WTC11 (cell line): ENCODE measurements around the gene VAV2. TPM values are rescaled to one million over a fixed set of nuclear protein-coding genes. Genes with fewer than 3 reads are reported as not detected.

Source experiments
- ATAC-seq: fragments of 200-7000 bp; cut with Tn5 transposase; 2 replicates; pipeline ENCODE4 v1.10.0; 2021; ENCODE audit warnings: mild to moderate bottlenecking, moderate library complexity
- CTCF ChIA-PET: fragments of 300-600 bp; sonication (Branson Sonifier 250); formaldehyde crosslinking; loops from one replicate; lab custom pipeline; 2021; ENCODE audit warnings: antibody characterized with exemption; lab: Charles Lee
- POLR2A ChIA-PET: fragments of 350-600 bp; sonication (Branson Sonifier 250); formaldehyde crosslinking; loops from one replicate; lab custom pipeline; 2021; ENCODE audit warnings: antibody characterized with exemption; lab: Charles Lee
- DNase-seq: peaks from one replicate; pipeline ENCODE4 v3.0.0; 2021; ENCODE audit warnings: low spot score
- H3K27ac Mint-ChIP-seq: 2 replicates; pipeline ENCODE4 v1.8.0; 2021; ENCODE audit warnings: mixed read lengths
- H3K27me3 Mint-ChIP-seq: 2 replicates; pipeline ENCODE4 v1.8.0; 2021; ENCODE audit warnings: low read depth, mild to moderate bottlenecking, moderate library complexity, mixed read lengths
- H3K36me3 Mint-ChIP-seq: 2 replicates; pipeline ENCODE4 v1.8.0; 2021; ENCODE audit warnings: mixed read lengths
- H3K4me1 Mint-ChIP-seq: 2 replicates; pipeline ENCODE4 v1.8.0; 2022; ENCODE audit warnings: mixed read lengths
- H3K4me3 Mint-ChIP-seq: 2 replicates; pipeline ENCODE4 v1.8.0; 2021; ENCODE audit warnings: mild to moderate bottlenecking, moderate library complexity, mixed read lengths
- H3K9me3 Mint-ChIP-seq: 2 replicates; pipeline ENCODE4 v1.8.0; 2021; ENCODE audit warnings: mixed read lengths
- AFF4 ChIP-seq: sonication (generic); formaldehyde crosslinking; IDR thresholded peaks from 2 replicates; pipeline ENCODE4 v1.8.1; 2023; ENCODE audit warnings: mild to moderate bottlenecking, missing genetic modification reagents, borderline replicate concordance
- ATF1 ChIP-seq: sonication (generic); formaldehyde crosslinking; IDR thresholded peaks from 2 replicates; pipeline ENCODE4 v1.8.1; 2023; ENCODE audit warnings: mild to moderate bottlenecking, moderate library complexity, missing genetic modification reagents
- E2F5 ChIP-seq: sonication (generic); formaldehyde crosslinking; IDR thresholded peaks from 2 replicates; pipeline ENCODE4 v1.8.1; 2022; ENCODE audit warnings: mild to moderate bottlenecking, moderate library complexity, missing genetic modification reagents
- ESRRA ChIP-seq: sonication (generic); formaldehyde crosslinking; IDR thresholded peaks from 2 replicates; pipeline ENCODE4 v1.8.1; 2022; ENCODE audit warnings: mild to moderate bottlenecking, missing genetic modification reagents, borderline replicate concordance
- FOXP1 ChIP-seq: sonication (generic); formaldehyde crosslinking; IDR thresholded peaks from 2 replicates; pipeline ENCODE4 v1.8.0; 2022; ENCODE audit warnings: missing genetic modification reagents, mild to moderate bottlenecking, moderate library complexity, borderline replicate concordance
- HMGA2 ChIP-seq: fragments of 250-450 bp; sonication (Bioruptor Pico); IDR thresholded peaks from 2 replicates; pipeline ENCODE4 v1.4.0; 2021; ENCODE audit warnings: mild to moderate bottlenecking, moderate library complexity
- HMGXB4 ChIP-seq: sonication (generic); formaldehyde crosslinking; IDR thresholded peaks from 2 replicates; pipeline ENCODE4 v1.8.1; 2023; ENCODE audit warnings: mild to moderate bottlenecking, moderate library complexity, missing genetic modification reagents
- NR3C1 ChIP-seq: sonication (generic); formaldehyde crosslinking; conservative IDR thresholded peaks from 2 replicates; pipeline ENCODE4 v1.8.1; 2023; ENCODE audit warnings: low read depth, mild to moderate bottlenecking, missing genetic modification reagents
- SOX15 ChIP-seq: fragments of 250-450 bp; sonication (Bioruptor Pico); IDR thresholded peaks from 2 replicates; pipeline ENCODE4 v1.9.0; 2021; ENCODE audit warnings: mild to moderate bottlenecking
- TEAD1 ChIP-seq: sonication (generic); formaldehyde crosslinking; IDR thresholded peaks from 2 replicates; pipeline ENCODE4 v1.8.0; 2022; ENCODE audit warnings: mild to moderate bottlenecking, missing genetic modification reagents
- ZBTB21 ChIP-seq: sonication (generic); formaldehyde crosslinking; IDR thresholded peaks from 2 replicates; pipeline ENCODE4 v1.8.1; 2023; ENCODE audit warnings: mild to moderate bottlenecking, missing genetic modification reagents, borderline replicate concordance
- ZBTB43 ChIP-seq: sonication (generic); formaldehyde crosslinking; IDR thresholded peaks from 2 replicates; pipeline ENCODE4 v1.8.1; 2023; ENCODE audit warnings: mild to moderate bottlenecking, missing genetic modification reagents
- ZNF219 ChIP-seq: sonication (generic); formaldehyde crosslinking; IDR thresholded peaks from 2 replicates; pipeline ENCODE4 v1.8.0; 2023; ENCODE audit warnings: missing genetic modification reagents, mild to moderate bottlenecking, borderline replicate concordance
- total RNA-seq: library from RNA; stranded (reverse); gene quantifications from 3 replicates; pipeline ENCODE4 v1.2.3, GENCODE V29; 2021
- TF ChIP-seq, protein P1 (sequence below): sonication (generic); formaldehyde crosslinking; IDR thresholded peaks from 2 replicates; pipeline ENCODE4 v1.8.1; 2023; ENCODE audit warnings: mild to moderate bottlenecking, missing genetic modification reagents
- TF ChIP-seq, protein P2 (sequence below): fragments of 250-450 bp; sonication (Bioruptor Pico); IDR thresholded peaks from 2 replicates; pipeline ENCODE4 v1.9.0; 2021; ENCODE audit warnings: moderate library complexity, mild to moderate bottlenecking, inconsistent platforms, borderline replicate concordance
- TF ChIP-seq, protein P3 (sequence below): sonication (generic); formaldehyde crosslinking; IDR thresholded peaks from 2 replicates; pipeline ENCODE4 v1.8.1; 2022; ENCODE audit warnings: missing genetic modification reagents, borderline replicate concordance

Gene VAV2
- total RNA-seq, 1 experiment from 2014 or later, result 39.7 TPM

- peaks cover 10% of the 10 kb centered on the region for H3K36me3 Mint-ChIP-seq
- ChIA-PET POLR2A (no interaction called here), CTCF (interaction anchor here (2.0 to 3.4 kb wide), 2 partner anchors 11 to 16 kb away, joined by 8 to 21 read pairs; no protein-coding TSS in a partner anchor)
- no peak overlapping the region for H3K4me3 Mint-ChIP-seq
- peaks cover 22% of the 10 kb centered on the region for H3K9me3 Mint-ChIP-seq
- H3K27me3 Mint-ChIP-seq, result peaks cover 4% of the 10 kb centered on the region; the same call in 1 of the 2 replicates
- DNase-seq (no peak), ATAC-seq (no peak)
- no peak overlapping the region for H3K27ac Mint-ChIP-seq
- H3K4me1 Mint-ChIP-seq, result peaks cover 3% of the 10 kb centered on the region; the same call in 1 of the 2 replicates
- TF ChIP-seq, protein P1, sequence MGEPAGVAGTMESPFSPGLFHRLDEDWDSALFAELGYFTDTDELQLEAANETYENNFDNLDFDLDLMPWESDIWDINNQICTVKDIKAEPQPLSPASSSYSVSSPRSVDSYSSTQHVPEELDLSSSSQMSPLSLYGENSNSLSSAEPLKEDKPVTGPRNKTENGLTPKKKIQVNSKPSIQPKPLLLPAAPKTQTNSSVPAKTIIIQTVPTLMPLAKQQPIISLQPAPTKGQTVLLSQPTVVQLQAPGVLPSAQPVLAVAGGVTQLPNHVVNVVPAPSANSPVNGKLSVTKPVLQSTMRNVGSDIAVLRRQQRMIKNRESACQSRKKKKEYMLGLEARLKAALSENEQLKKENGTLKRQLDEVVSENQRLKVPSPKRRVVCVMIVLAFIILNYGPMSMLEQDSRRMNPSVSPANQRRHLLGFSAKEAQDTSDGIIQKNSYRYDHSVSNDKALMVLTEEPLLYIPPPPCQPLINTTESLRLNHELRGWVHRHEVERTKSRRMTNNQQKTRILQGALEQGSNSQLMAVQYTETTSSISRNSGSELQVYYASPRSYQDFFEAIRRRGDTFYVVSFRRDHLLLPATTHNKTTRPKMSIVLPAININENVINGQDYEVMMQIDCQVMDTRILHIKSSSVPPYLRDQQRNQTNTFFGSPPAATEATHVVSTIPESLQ (CRISPR knock-in tag), result no peak
- TF ChIP-seq ZNF219 (CRISPR knock-in tag) (no peak), ZBTB21 (CRISPR knock-in tag) (no peak), ESRRA (CRISPR knock-in tag) (no peak)
- TF ChIP-seq, protein P2, sequence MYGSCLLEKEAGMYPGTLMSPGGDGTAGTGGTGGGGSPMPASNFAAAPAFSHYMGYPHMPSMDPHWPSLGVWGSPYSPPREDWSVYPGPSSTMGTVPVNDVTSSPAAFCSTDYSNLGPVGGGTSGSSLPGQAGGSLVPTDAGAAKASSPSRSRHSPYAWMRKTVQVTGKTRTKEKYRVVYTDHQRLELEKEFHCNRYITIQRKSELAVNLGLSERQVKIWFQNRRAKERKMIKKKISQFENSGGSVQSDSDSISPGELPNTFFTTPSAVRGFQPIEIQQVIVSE (CRISPR knock-in tag), result no peak
Observed at GRCh38 chr9:133758228-133758627, 233.9 kb downstream of the VAV2 start.

DNA sequence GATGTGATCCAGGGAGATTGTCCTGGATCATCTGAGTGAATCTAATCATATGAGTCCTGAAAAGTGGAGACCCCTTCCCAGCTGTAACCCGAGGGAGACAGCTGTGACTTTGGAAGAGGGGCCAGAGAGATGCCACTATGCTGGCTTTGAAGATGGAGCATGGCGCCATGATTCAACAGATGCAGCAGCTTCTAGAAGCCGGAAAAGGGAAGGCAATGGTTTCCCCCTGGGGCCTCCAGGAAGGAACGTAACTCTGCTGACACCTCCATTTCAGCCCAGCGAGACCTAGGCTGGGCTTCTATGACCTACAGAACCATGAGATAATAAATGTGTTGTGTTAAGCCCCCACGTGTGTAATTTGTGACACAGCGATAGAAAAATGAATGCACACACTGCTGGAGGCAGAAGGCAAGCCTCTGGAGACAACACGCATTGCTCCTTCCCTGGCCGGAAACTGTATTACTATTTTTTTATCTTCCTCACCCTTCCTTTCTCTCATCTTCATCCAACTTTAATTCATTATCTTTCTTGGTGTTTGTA is 237.4 kb downstream of the VAV2 start:
- CTCF ChIA-PET, result interaction anchor here (1.0 to 1.4 kb wide), 2 partner anchors 12 to 27 kb away, joined by 3 to 9 read pairs; no protein-coding TSS in a partner anchor
- POLR2A ChIA-PET, result no interaction called here

GRCh38 chr9:133754187-133754586 is 237.9 kb downstream of the VAV2 start:
- Mint-ChIP-seq H3K4me3 (no peak overlapping the region), H3K27me3 (peaks cover 8% of the 10 kb centered on the region; the same call in 1 of the 2 replicates), H3K36me3 (peaks cover 6% of the 10 kb centered on the region), H3K4me1 (peaks cover 12% of the 10 kb centered on the region), H3K9me3 (peaks cover 27% of the 10 kb centered on the region), H3K27ac (no peak overlapping the region)
- CTCF ChIA-PET, result interaction anchor here (1.0 to 1.4 kb wide), 2 partner anchors 11 to 28 kb away, joined by 3 to 9 read pairs; no protein-coding TSS in a partner anchor
- ATAC-seq, result no peak
- DNase-seq, result no peak
- POLR2A ChIA-PET, result no interaction called here
- TF ChIP-seq FOXP1 (no peak), HMGXB4 (CRISPR knock-in tag) (no peak), AFF4 (no peak), ATF1 (CRISPR knock-in tag) (no peak), NR3C1 (no peak), SOX15 (no peak), HMGA2 (CRISPR knock-in tag) (no peak), TEAD1 (CRISPR knock-in tag) (no peak), ZBTB43 (CRISPR knock-in tag) (no peak)
- TF ChIP-seq, protein P3, sequence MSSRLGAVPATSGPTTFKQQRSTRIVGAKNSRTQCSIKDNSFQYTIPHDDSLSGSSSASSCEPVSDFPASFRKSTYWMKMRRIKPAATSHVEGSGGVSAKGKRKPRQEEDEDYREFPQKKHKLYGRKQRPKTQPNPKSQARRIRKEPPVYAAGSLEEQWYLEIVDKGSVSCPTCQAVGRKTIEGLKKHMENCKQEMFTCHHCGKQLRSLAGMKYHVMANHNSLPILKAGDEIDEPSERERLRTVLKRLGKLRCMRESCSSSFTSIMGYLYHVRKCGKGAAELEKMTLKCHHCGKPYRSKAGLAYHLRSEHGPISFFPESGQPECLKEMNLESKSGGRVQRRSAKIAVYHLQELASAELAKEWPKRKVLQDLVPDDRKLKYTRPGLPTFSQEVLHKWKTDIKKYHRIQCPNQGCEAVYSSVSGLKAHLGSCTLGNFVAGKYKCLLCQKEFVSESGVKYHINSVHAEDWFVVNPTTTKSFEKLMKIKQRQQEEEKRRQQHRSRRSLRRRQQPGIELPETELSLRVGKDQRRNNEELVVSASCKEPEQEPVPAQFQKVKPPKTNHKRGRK (CRISPR knock-in tag), result no peak
- TF ChIP-seq, protein P2 (CRISPR knock-in tag), result no peak

More for the DNA sequence above, 237.4 kb downstream of the VAV2 start:
- peaks cover 27% of the 10 kb centered on the region for H3K9me3 Mint-ChIP-seq
- H3K36me3 Mint-ChIP-seq, result peaks cover 6% of the 10 kb centered on the region
- H3K27me3 Mint-ChIP-seq, result peaks cover 8% of the 10 kb centered on the region; the same call in 1 of the 2 replicates
- no peak for TF ChIP-seq E2F5 (CRISPR knock-in tag)
- H3K4me1 Mint-ChIP-seq, result peaks cover 14% of the 10 kb centered on the region
- H3K27ac Mint-ChIP-seq, result no peak overlapping the region
- DNase-seq (no peak), ATAC-seq (no peak)
- H3K4me3 Mint-ChIP-seq, result no peak overlapping the region
